Testis (tissue), 2 donors: Measurements from ENCODE around the gene SRD5A3.

Source experiments
- POLR2A ChIP-seq: fragments of 450-650 bp; IDR thresholded peaks from one replicate; pipeline ENCODE4 v1.6.1; 2017; ENCODE audit warnings: antibody characterized with exemption, mild to moderate bottlenecking, moderate library complexity
- TF ChIP-seq, protein P1 (sequence below), 3 experiments: fragments of 450-650 bp in 2 of 3; fragments of 200-600 bp in 1 of 3; sonication (generic) in 1 of 3; IDR thresholded peaks; one replicate each; pipeline ENCODE4 v1.5.1; 2016 to 2019; ENCODE audit warnings: antibody characterized with exemption in 3 of 3, mild to moderate bottlenecking in 2 of 3, moderate library complexity in 1 of 3

GRCh38 chr4:55343887-55344286 lies 2.2 kb upstream of the SRD5A3 start:
- TF ChIP-seq, protein P1, sequence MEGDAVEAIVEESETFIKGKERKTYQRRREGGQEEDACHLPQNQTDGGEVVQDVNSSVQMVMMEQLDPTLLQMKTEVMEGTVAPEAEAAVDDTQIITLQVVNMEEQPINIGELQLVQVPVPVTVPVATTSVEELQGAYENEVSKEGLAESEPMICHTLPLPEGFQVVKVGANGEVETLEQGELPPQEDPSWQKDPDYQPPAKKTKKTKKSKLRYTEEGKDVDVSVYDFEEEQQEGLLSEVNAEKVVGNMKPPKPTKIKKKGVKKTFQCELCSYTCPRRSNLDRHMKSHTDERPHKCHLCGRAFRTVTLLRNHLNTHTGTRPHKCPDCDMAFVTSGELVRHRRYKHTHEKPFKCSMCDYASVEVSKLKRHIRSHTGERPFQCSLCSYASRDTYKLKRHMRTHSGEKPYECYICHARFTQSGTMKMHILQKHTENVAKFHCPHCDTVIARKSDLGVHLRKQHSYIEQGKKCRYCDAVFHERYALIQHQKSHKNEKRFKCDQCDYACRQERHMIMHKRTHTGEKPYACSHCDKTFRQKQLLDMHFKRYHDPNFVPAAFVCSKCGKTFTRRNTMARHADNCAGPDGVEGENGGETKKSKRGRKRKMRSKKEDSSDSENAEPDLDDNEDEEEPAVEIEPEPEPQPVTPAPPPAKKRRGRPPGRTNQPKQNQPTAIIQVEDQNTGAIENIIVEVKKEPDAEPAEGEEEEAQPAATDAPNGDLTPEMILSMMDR (IDR thresholded peaks at IDR 0.05) = no peak
- TF ChIP-seq POLR2A = no peak
